ENCODE measurements around the gene GRWD1. TPM values are rescaled to one million over a fixed set of nuclear protein-coding genes. Genes with fewer than 3 reads are reported as not detected.

The GRWD1 gene
- total RNA-seq, 1 donor from 2014 or later, result 10.6 TPM

DNA sequence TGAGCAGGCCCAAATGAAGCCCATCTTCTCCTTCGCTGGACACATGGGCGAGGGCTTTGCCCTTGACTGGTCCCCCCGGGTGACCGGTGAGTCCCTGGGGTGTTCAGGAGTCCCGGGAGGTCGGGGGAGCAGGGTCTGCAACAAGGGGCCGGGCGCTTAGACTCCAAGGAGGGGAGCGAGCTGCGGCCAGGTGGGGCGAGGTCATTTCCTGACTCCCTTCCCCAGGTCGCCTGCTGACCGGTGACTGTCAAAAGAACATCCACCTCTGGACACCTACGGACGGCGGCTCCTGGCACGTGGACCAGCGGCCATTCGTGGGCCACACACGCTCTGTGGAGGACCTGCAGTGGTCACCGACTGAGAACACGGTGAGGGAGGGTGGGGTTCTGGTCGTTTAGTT, 4.7 kb downstream of the GRWD1 start:
- H3K27me3 ChIP-seq, result no peaks in the 10 kb centered on the region
- H3K79me2 ChIP-seq (ENCODE audit: low read depth), result peaks cover 18% of the 10 kb centered on the region
- no peak overlapping the region for H3K4me3 Mint-ChIP-seq
- H3K4me2 ChIP-seq, result no peak overlapping the region
- H3K27ac ChIP-seq, result no peak overlapping the region
- H3K36me3 Mint-ChIP-seq, result peaks cover 18% of the 10 kb centered on the region
- H3K36me3 ChIP-seq, result peaks cover 5% of the 10 kb centered on the region
- H3K4me3 ChIP-seq, result no peak overlapping the region
- H3K27me3 Mint-ChIP-seq (ENCODE audit: insufficient read depth, low read depth), result peaks cover 5% of the 10 kb centered on the region
- no peak overlapping the region for H3K9ac ChIP-seq
- no peaks in the 10 kb centered on the region for H3K9me3 ChIP-seq (ENCODE audit: low read depth)
- H3K4me1 ChIP-seq, result no peaks in the 10 kb centered on the region
- no peaks in the 10 kb centered on the region for H4K20me1 ChIP-seq (ENCODE audit: low read depth)
- H3F3A ChIP-seq (ENCODE audit: low read depth), result peaks cover 7% of the 10 kb centered on the region
- no peak overlapping the region for H3K27ac Mint-ChIP-seq
- H2AFZ ChIP-seq (replicated peaks), result no peak overlapping the region
- H3K4me1 Mint-ChIP-seq, result peaks cover 2% of the 10 kb centered on the region
- DNase-seq (ENCODE audit: low spot score), result no peak
- H3K9me3 Mint-ChIP-seq, result no peaks in the 10 kb centered on the region
- TF ChIP-seq EZH2 (IDR thresholded peaks at IDR 0.05) (no peak), EZH2phosphoT487 (IDR thresholded peaks at IDR 0.05) (no peak)

DNA sequence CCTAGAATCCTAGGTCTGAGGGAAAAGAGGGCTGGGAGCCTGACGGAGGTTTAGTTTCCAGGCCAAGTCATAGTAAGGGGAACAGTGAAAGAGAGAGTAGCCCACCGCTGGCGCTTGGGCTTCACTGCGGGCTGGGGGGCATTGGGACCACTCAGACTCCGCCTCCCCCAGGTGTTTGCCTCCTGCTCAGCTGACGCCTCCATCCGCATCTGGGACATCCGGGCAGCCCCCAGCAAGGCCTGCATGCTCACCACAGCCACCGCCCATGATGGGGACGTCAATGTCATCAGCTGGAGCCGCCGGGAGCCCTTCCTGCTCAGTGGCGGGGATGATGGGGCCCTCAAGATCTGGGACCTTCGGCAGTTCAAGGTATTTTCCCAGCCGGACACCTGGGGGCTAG, 5.1 kb downstream of the GRWD1 start:
- H3K9me3 ChIP-seq (ENCODE audit: low read depth), result no peaks in the 10 kb centered on the region
- no peaks in the 10 kb centered on the region for H3K27me3 ChIP-seq
- DNase-seq (ENCODE audit: low spot score), result no peak
- Mint-ChIP-seq H3K36me3 (peaks cover 18% of the 10 kb centered on the region), H3K4me1 (peaks cover 2% of the 10 kb centered on the region), H3K27me3 (ENCODE audit: insufficient read depth, low read depth) (peaks cover 5% of the 10 kb centered on the region), H3K4me3 (no peak overlapping the region), H3K9me3 (no peaks in the 10 kb centered on the region), H3K27ac (no peak overlapping the region)
- peaks cover 18% of the 10 kb centered on the region for H3K79me2 ChIP-seq (ENCODE audit: low read depth)
- no peak overlapping the region for H3K9ac ChIP-seq
- no peaks in the 10 kb centered on the region for H3K4me1 ChIP-seq
- TF ChIP-seq EZH2 (IDR thresholded peaks at IDR 0.05), result no peak
- no peak for TF ChIP-seq EZH2phosphoT487 (IDR thresholded peaks at IDR 0.05)
- TF ChIP-seq, protein P1, sequence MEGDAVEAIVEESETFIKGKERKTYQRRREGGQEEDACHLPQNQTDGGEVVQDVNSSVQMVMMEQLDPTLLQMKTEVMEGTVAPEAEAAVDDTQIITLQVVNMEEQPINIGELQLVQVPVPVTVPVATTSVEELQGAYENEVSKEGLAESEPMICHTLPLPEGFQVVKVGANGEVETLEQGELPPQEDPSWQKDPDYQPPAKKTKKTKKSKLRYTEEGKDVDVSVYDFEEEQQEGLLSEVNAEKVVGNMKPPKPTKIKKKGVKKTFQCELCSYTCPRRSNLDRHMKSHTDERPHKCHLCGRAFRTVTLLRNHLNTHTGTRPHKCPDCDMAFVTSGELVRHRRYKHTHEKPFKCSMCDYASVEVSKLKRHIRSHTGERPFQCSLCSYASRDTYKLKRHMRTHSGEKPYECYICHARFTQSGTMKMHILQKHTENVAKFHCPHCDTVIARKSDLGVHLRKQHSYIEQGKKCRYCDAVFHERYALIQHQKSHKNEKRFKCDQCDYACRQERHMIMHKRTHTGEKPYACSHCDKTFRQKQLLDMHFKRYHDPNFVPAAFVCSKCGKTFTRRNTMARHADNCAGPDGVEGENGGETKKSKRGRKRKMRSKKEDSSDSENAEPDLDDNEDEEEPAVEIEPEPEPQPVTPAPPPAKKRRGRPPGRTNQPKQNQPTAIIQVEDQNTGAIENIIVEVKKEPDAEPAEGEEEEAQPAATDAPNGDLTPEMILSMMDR (IDR thresholded peaks at IDR 0.05), result no peak
- no peaks in the 10 kb centered on the region for H4K20me1 ChIP-seq (ENCODE audit: low read depth)
- no peak overlapping the region for H3K4me2 ChIP-seq
- no peak overlapping the region for H3K4me3 ChIP-seq
- peaks cover 5% of the 10 kb centered on the region for H3K36me3 ChIP-seq
- no peak overlapping the region for H3K27ac ChIP-seq
- H3F3A ChIP-seq (ENCODE audit: low read depth), result peaks cover 2% of the 10 kb centered on the region
- no peak overlapping the region for H2AFZ ChIP-seq (replicated peaks)

GRCh38 chr19:48451624-48452023, 5.8 kb downstream of the GRWD1 start:
- H3K4me1 ChIP-seq, result no peaks in the 10 kb centered on the region
- H3K79me2 ChIP-seq (ENCODE audit: low read depth), result peaks cover 10% of the 10 kb centered on the region
- DNase-seq (ENCODE audit: low spot score), result no peak
- H3K4me3 ChIP-seq, result no peak overlapping the region
- Mint-ChIP-seq H3K9me3 (no peaks in the 10 kb centered on the region), H3K4me3 (no peak overlapping the region), H3K4me1 (no peaks in the 10 kb centered on the region), H3K27ac (no peak overlapping the region), H3K36me3 (peaks cover 18% of the 10 kb centered on the region), H3K27me3 (ENCODE audit: insufficient read depth, low read depth) (peaks cover 5% of the 10 kb centered on the region)
- no peak overlapping the region for H3K9ac ChIP-seq
- no peak overlapping the region for H3K27ac ChIP-seq
- H3K27me3 ChIP-seq, result no peaks in the 10 kb centered on the region
- TF ChIP-seq EZH2phosphoT487 (IDR thresholded peaks at IDR 0.05) (no peak), EZH2 (IDR thresholded peaks at IDR 0.05) (no peak)
- TF ChIP-seq, protein P1 (IDR thresholded peaks at IDR 0.05), result no peak
- H2AFZ ChIP-seq (replicated peaks), result no peak overlapping the region
- H3F3A ChIP-seq (ENCODE audit: low read depth), result no peaks in the 10 kb centered on the region
- H4K20me1 ChIP-seq (ENCODE audit: low read depth), result no peaks in the 10 kb centered on the region
- H3K4me2 ChIP-seq, result no peak overlapping the region
- no peaks in the 10 kb centered on the region for H3K9me3 ChIP-seq (ENCODE audit: low read depth)
- peaks cover 5% of the 10 kb centered on the region for H3K36me3 ChIP-seq

- Mint-ChIP-seq H3K4me3 (no peak overlapping the region), H3K9me3 (no peaks in the 10 kb centered on the region), H3K27me3 (ENCODE audit: insufficient read depth, low read depth) (peaks cover 5% of the 10 kb centered on the region), H3K27ac (no peak overlapping the region), H3K36me3 (peaks cover 16% of the 10 kb centered on the region), H3K4me1 (no peaks in the 10 kb centered on the region)
- Histone ChIP-seq H3K36me3 (peaks cover 2% of the 10 kb centered on the region), H3K79me2 (ENCODE audit: low read depth) (peaks cover 3% of the 10 kb centered on the region), H3K9ac (no peak overlapping the region), H2AFZ (replicated peaks) (no peak overlapping the region), H3K4me2 (no peak overlapping the region), H3K27ac (no peak overlapping the region), H3K27me3 (no peaks in the 10 kb centered on the region), H4K20me1 (ENCODE audit: low read depth) (no peaks in the 10 kb centered on the region), H3K4me1 (no peaks in the 10 kb centered on the region), H3K4me3 (no peak overlapping the region), H3K9me3 (ENCODE audit: low read depth) (no peaks in the 10 kb centered on the region), H3F3A (ENCODE audit: low read depth) (no peaks in the 10 kb centered on the region)
- TF ChIP-seq EZH2phosphoT487 (IDR thresholded peaks at IDR 0.05) (no peak), EZH2 (IDR thresholded peaks at IDR 0.05) (no peak)
- TF ChIP-seq, protein P1 (IDR thresholded peaks at IDR 0.05), result no peak
- no peak for DNase-seq (ENCODE audit: low spot score)
Observed at GRCh38 chr19:48452289-48453190, 6.8 kb downstream of the GRWD1 start.
